ENCODE results near the gene LRBA.
"Not testable (repeated sequence)": the region's sequence is repeated elsewhere in the genome, so short reads cannot be mapped to it uniquely, and the experiment has no call there.

Gene LRBA, protein sequence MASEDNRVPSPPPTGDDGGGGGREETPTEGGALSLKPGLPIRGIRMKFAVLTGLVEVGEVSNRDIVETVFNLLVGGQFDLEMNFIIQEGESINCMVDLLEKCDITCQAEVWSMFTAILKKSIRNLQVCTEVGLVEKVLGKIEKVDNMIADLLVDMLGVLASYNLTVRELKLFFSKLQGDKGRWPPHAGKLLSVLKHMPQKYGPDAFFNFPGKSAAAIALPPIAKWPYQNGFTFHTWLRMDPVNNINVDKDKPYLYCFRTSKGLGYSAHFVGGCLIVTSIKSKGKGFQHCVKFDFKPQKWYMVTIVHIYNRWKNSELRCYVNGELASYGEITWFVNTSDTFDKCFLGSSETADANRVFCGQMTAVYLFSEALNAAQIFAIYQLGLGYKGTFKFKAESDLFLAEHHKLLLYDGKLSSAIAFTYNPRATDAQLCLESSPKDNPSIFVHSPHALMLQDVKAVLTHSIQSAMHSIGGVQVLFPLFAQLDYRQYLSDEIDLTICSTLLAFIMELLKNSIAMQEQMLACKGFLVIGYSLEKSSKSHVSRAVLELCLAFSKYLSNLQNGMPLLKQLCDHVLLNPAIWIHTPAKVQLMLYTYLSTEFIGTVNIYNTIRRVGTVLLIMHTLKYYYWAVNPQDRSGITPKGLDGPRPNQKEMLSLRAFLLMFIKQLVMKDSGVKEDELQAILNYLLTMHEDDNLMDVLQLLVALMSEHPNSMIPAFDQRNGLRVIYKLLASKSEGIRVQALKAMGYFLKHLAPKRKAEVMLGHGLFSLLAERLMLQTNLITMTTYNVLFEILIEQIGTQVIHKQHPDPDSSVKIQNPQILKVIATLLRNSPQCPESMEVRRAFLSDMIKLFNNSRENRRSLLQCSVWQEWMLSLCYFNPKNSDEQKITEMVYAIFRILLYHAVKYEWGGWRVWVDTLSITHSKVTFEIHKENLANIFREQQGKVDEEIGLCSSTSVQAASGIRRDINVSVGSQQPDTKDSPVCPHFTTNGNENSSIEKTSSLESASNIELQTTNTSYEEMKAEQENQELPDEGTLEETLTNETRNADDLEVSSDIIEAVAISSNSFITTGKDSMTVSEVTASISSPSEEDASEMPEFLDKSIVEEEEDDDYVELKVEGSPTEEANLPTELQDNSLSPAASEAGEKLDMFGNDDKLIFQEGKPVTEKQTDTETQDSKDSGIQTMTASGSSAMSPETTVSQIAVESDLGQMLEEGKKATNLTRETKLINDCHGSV (N-terminal part only)

DNA sequence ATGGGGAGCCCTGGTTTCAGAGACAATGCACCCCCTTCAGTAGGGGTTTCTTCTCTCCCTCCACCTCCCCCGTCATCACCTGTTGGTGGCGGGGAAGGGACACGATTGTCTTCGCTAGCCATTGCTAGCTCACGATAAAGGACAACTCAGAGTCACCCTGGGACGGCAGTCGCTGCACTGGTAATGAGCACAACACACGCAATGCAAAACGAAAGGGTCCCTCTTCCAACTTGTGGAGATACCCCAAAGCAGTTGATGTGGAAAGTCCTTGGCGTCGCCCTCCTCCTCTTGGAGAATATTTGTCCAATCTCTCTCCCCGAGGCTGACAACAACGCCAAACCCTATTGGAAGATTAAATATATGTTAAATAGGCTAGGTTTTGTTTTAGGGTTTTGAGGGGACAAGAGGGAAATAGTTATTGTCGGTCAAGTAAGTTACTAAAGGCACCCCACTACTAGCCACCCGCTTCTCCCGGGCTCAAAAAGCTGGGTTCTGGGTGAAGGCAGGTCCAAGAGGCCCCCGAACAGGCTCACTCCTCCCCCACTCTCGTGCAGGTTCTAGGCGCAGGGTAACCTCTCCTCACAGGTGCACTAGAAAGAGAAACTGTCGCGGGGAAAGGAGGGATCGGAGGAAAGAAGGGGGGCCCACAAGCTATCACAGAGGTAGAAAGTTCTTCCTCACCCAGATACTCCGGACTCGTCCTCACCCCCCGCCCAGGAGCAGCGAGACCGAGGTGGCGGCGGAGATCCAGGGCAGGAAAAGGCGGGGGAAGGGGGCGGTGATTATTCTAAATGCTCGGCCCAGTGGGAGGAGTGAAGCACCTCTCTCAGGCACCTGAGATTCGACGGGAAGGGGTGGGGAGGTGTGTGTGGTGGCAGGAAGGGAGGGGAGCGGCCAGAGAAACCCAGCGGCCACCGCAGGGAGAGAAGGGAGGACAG lies at the start of gene LRBA:
Gene LRBA, minus strand, starts transcription at position 764 of the 938 bp plus-strand sequence. Its CDS starts 642 bp downstream, at position 122.
- peak; percentile 55 to 61 (median 59) for DNase-seq (ENCODE audit: low read depth in 2 of 3, low spot score in 2 of 3)

GRCh38 chr4:151063143-151063542 lies 48.1 kb upstream of the LRBA start:
- not testable (repeated sequence) for DNase-seq (ENCODE audit: low read depth in 2 of 3, low spot score in 2 of 3)

DNA sequence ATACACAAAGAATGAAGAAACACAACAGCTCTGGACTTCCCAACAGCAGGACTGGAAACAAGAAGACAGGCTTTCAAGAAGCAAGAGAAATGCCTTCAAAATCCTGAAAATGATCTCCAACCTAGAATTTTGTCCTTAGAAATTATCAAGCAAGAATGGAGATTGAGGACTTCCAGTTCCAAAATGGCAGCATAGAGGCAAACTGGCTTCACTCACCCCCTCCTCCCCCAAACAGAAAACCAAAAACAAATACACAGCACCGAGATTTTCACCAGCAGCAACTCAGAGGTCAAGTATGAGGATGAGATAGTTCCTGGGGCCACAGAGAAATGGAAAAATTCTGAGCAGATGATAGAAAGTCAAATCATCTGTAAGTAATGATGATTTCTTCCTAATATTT lies 40.5 kb upstream of the LRBA start:
- no peak for DNase-seq (ENCODE audit: low read depth in 2 of 3, low spot score in 2 of 3)

DNA sequence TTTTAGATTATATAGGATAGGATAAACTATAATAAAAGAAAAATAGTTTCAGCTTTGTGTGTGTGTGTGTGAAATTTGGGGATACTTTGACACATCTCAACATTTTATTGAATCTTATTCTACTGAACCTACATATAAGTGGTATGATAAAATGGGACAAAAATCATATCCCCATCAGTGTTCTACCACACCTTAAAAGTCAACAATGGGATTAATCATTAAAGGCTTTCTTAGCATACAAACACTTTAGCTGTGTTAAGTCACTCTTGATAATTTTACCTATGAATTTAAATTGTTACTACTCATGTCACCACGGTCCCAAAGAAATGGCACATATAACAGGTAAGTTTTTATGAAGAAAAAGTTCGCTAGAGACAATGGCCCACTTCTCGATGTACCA lies 37.7 kb upstream of the LRBA start:
- no peak for DNase-seq (ENCODE audit: low read depth in 2 of 3, low spot score in 2 of 3)

GRCh38 chr4:151049430-151049884 lies 34.4 kb upstream of the LRBA start:
- DNase-seq (ENCODE audit: low read depth in 2 of 3, low spot score in 2 of 3), result no peak

DNA sequence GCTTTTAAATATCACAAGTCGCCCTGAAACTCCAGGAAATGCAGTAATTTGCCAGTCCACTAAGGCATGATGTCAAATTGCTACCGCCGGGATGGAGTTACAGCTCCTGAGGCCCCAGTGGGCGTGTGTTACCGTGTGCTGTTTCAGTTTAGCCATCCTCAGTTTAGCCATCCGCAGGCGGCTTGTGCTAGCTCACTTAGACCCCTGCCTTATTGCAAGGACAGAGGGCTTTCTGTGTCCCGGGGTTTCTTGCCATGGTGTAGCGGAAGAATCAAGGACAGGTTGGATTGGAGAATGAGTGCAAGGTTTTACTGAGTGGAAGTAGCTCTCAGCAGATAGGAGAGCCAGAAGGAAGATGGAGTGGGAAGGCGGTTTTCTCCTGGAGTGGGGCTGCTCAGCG lies 33.8 kb upstream of the LRBA start:
- no peak for DNase-seq (ENCODE audit: low read depth in 2 of 3, low spot score in 2 of 3)

DNA sequence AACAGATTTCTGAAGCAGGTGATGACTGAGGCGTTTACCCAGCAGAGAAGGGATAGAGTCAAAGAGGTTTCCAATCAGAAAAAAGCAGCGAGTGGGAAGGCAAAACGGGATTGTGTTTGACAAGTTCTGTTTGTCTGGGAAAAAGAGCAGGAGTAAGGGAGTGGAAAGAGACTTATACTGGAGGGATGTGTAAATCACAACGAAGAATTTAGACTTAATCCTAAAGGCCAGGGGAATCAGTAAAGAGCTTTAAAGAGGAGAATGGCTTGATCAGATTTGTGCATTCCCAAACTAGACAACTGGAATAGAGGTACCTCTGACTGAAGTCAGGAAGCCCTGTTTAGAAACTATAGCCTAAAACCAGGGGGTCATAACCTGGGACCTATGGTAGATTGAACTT lies 31.5 kb upstream of the LRBA start:
- DNase-seq (ENCODE audit: low read depth in 2 of 3, low spot score in 2 of 3), result no peak

DNA sequence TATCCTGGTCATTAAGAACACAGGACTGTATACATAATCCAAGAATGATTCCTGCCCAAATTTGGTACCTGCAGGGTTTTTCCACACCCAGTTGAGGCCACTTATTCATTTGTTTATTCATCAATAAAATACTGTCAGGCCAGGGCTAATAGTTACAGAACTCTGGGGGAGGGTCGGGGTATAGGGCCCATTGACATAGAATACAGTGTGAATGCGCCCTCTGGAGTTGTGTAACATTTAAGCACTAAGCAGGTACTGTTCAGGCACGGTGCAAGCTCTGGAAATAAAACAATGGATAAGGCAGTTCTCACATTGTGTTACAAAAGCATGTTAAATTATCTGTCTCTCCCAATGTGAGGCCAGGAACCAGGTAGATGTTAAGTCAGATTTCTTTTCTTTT lies 30.8 kb upstream of the LRBA start:
- DNase-seq (ENCODE audit: low read depth in 2 of 3, low spot score in 2 of 3), result no peak

DNA sequence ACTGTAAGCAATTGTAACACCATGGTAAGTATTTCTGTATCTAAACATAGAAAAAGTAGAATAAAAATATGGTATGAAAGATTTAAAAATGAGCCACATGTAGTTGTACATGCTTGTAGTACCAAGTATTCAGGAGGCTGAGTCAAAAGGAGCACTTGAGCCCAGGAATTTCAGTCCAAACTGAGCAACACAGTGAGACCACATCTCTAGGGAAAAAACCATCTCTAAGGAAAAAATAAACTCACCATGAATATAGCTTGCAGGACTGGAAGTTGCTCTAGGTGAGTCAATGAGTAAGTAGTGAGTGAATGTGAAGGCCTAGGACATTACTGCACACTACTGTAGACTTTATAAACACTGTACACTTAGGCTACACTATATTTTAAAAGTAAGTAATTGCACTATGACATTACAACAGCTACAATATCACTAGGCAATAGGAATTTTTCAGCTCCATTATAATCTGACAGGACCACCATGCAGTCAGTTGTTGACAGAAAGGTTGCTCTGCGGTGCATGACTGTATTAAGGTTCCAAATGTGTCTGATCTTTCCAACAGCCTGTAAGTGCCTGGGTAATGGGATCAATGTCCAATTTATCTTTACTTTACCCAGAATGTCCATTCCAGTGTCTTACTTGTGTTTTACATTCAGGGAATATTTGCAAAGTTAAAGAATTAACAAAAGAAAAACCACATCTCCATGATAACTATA lies 28.9 kb upstream of the LRBA start:
- no peak for DNase-seq (ENCODE audit: low read depth in 2 of 3, low spot score in 2 of 3)

GRCh38 chr4:151039733-151040132 lies 24.6 kb upstream of the LRBA start:
- no peak for DNase-seq (ENCODE audit: low read depth in 2 of 3, low spot score in 2 of 3)

GRCh38 chr4:151038452-151039157 lies 23.5 kb upstream of the LRBA start:
- no peak for DNase-seq (ENCODE audit: low read depth in 2 of 3, low spot score in 2 of 3)

DNA sequence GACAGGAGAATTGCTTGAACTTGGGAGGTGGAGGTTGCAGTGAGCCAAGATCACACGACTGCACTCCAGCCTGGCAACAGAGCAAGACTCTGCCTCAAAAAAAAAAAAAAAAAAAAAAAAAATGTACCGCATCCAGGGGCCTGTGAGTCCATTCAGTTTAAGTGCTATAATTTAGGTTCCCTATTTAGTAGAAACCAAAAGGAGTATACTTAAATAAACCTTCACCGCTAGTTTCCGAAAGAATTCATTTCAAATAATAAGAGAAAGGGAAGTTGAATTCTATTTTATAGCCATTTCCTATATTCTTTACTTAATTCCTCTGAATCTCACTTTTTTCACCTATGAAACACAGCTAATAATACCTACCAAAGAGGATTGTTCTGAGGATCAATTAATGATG lies 20.8 kb upstream of the LRBA start:
- no peak for DNase-seq (ENCODE audit: low read depth in 2 of 3, low spot score in 2 of 3)

- DNase-seq (ENCODE audit: low read depth in 2 of 3, low spot score in 2 of 3), result no peak
Measured at GRCh38 chr4:151035328-151035727, 20.2 kb upstream of the LRBA start.

- DNase-seq (ENCODE audit: low read depth in 2 of 3, low spot score in 2 of 3), result no peak
Measured at GRCh38 chr4:151034829-151035228, 19.7 kb upstream of the LRBA start.

- no peak for DNase-seq (ENCODE audit: low read depth in 2 of 3, low spot score in 2 of 3)
Measured at GRCh38 chr4:151031831-151032605, 16.9 kb upstream of the LRBA start.

DNA sequence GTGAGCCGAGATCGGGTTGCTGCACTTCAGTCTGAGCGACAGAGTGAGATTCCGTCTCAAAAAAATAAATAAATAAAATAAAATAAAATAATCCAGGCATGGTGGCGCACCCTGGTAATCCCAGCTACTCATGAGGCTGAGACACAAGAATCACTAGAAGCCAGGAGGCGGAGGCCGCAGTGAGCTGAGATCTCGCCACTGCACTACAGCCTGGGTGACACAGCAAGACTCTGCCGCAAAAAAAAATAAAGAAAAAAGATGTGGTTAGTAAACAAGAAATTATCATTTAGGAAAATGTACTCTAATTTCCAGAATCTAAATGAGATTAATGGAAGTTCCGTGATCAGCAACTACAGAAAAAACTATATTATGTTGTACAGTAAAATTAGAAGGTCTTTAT lies 14.5 kb upstream of the LRBA start:
- no peak for DNase-seq (ENCODE audit: low read depth in 2 of 3, low spot score in 2 of 3)

DNA sequence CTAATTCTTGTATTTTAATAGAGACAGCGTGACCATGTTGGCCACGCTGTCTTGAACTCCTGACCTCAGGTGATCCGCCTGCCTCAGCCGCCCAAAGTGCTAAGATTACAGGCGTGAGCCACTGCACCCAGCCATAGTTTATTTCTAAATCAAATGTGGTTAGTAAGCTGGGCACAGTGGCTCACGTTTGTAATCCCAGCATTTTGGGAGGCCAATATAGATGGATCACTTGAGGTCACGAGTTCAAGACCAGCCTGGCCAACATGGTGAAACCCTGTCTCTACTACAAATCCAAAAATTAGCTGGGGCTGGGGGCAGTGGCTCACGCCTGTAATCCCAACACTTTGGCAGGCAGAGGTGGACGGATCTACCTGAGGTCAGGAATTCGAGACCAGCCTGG lies 13.9 kb upstream of the LRBA start:
- not testable (repeated sequence) for DNase-seq (ENCODE audit: low read depth in 2 of 3, low spot score in 2 of 3)

DNA sequence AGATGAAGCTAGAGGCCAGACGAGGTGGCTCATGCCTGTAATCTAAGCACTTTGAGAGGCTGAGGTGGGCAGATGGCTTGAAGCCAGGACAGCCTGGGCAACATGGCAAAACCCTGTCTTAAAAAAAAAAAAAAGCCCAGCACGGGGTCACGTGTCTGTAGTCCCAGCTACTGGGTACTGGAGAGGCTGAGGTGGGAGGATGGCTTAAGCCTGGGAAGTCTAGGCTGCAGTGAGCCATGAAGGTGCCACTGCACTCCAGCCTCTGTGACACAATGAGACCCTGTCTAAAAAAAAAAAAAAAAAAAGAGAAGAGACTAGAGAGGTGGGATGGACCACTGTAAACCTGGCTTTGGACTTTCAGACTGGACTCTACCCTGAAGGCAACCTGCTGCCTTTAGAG lies 10.7 kb upstream of the LRBA start:
- DNase-seq (ENCODE audit: low read depth in 2 of 3, low spot score in 2 of 3), result no peak

Measured in activated CD8-positive, alpha-beta memory T cell treated with anti-CD3 and anti-CD28 coated beads for 48 hours (primary cell).